Brain microvascular endothelial cell (primary cell): ENCODE results near the gene LRP1B.

ENCODE experiments used
- DNase-seq: peaks from one replicate; pipeline ENCODE4 v3.0.0-alpha.2; 2020
- H3K27ac ChIP-seq: fragments of 250-450 bp; sonication (Bioruptor Pico); 2 replicates; pipeline ENCODE4 v1.5.1; 2020; ENCODE audit warnings: mild to moderate bottlenecking, moderate library complexity
- H3K27me3 ChIP-seq: fragments of 250-450 bp; sonication (Bioruptor Pico); replicated peaks from 2 replicates; pipeline ENCODE4 v1.5.1; 2020; ENCODE audit warnings: mild to moderate bottlenecking
- H3K36me3 ChIP-seq: fragments of 250-450 bp; sonication (Bioruptor Pico); replicated peaks from 2 replicates; pipeline ENCODE4 v1.5.1; 2020; ENCODE audit warnings: mild to moderate bottlenecking
- H3K4me3 ChIP-seq: 2 replicates; pipeline ENCODE4 v1.5.1; 2011; ENCODE audit warnings: low read depth, mild to moderate bottlenecking, control low read depth, low read length, moderate library complexity
- CTCF ChIP-seq: IDR thresholded peaks from 2 replicates; pipeline ENCODE4 v1.5.1; 2011; ENCODE audit warnings: low read depth, mild to moderate bottlenecking, moderate library complexity, low read length, control low read depth, inconsistent platforms; ENCODE audit errors: missing control alignments
- in situ Hi-C: cut with HindIII; loops from 2 replicates; pipeline ENCODE4 v1.10.0; 2017; ENCODE audit warnings: low sequenced_read_pairs, low pct_ligation_motif_present

LRP1B gene

GRCh38 chr2:141528990-141529389 lies 601.8 kb downstream of the LRP1B start:
- in situ Hi-C loops: no loop called here
- H3K27me3 ChIP-seq: no peaks in the 10 kb centered on the region
- H3K27ac ChIP-seq: no peak overlapping the region
- DNase-seq: no peak
- H3K36me3 ChIP-seq: no peaks in the 10 kb centered on the region
- H3K4me3 ChIP-seq: no peak overlapping the region
- no peak for TF ChIP-seq CTCF

DNA sequence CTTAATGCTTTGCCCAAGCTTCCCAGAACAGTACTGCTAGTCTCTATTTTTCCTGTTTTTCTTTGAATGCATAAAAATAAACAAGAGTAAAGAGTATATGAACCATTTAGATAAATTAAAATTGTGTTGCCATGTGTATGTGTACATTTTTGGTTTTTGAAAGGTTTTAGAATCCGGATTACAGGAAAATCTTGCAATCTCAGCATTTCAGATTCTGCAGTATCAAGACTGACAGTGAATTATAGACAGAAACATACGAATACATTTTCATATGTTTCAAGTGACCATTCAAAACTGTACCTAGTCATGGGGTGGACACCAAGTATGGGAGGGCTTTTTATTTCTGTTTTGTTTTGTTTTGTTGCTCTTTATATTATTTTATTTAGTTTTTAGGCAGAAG lies 604.1 kb downstream of the LRP1B start:
- H3K36me3 ChIP-seq: no peaks in the 10 kb centered on the region
- in situ Hi-C loops: no loop called here
- no peaks in the 10 kb centered on the region for H3K27me3 ChIP-seq
- DNase-seq: no peak
- TF ChIP-seq CTCF: no peak
- H3K4me3 ChIP-seq: no peak overlapping the region
- no peak overlapping the region for H3K27ac ChIP-seq

DNA sequence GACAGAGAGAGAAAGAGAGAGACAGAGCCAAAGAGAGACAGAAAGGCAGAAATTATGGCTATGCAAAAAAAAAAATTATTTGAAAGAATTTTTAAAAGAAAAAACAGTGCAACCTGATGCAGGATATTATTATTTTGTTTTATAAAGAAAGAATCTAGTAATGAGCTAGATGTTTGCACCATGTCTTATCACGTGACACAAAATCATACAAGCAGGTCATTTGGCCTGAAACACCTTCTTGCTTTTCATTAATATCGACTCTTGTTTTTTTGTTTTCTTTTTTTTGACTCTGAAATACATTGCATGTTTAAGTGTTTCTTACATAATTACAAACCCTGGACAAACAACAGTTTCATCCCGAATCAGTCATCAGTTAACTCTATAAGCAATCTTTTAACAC lies 606.0 kb downstream of the LRP1B start:
- Histone ChIP-seq H3K4me3 (no peak overlapping the region), H3K27ac (no peak overlapping the region), H3K27me3 (no peaks in the 10 kb centered on the region), H3K36me3 (no peaks in the 10 kb centered on the region)
- in situ Hi-C loops: no loop called here
- no peak for DNase-seq
- TF ChIP-seq CTCF: no peak

GRCh38 chr2:141523199-141523598 lies 607.6 kb downstream of the LRP1B start:
- in situ Hi-C loops: no loop called here
- no peak for DNase-seq
- Histone ChIP-seq H3K36me3 (no peaks in the 10 kb centered on the region), H3K27me3 (no peaks in the 10 kb centered on the region), H3K4me3 (no peak overlapping the region), H3K27ac (no peak overlapping the region)
- no peak for TF ChIP-seq CTCF

DNA sequence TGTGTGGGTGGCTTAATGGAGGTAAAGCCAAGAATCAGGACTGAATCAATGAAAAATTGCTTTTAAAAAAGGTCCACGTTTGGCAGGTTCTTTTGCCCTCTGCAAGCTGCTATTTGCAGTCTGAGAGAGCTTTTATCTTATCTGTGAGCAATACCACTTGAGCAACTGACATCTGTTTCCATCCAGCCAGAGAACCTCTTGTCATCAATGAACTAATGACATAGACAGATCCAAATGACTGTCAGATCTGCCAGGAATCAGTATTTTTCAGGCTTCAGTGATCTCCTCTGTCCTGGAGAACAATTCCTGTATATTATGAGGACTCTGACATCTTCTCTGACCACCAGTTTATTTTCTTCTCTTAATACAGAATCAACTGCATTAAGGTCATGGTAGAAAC lies 608.1 kb downstream of the LRP1B start:
- DNase-seq: no peak
- in situ Hi-C loops: no loop called here
- H3K36me3 ChIP-seq: no peaks in the 10 kb centered on the region

More for the DNA sequence above, 608.1 kb downstream of the LRP1B start:
- Histone ChIP-seq H3K27me3 (no peaks in the 10 kb centered on the region), H3K27ac (no peak overlapping the region), H3K4me3 (no peak overlapping the region)
- no peak for TF ChIP-seq CTCF
